Gastrocnemius medialis (tissue), 4 donors: ENCODE measurements around the gene SLC46A2. TPM values are rescaled to one million over a fixed set of nuclear protein-coding genes. Genes with fewer than 3 reads are reported as not detected.

Experiments
- ATAC-seq, 2 donors: fragments of 150-250 bp; one replicate each; pipeline ENCODE4 v1.9.1; 2016
- DNase-seq, 2 donors: peaks; one replicate each; pipeline ENCODE4 v3.0.0-alpha.2; 2019
- H3K27ac ChIP-seq, 4 donors: fragments of 200-600 bp; sonication (generic); 1 replicate in 1 of 4; 2 replicates in 3 of 4; pipeline ENCODE4 v1.5.1; 2016 to 2018; ENCODE audit warnings: mild to moderate bottlenecking in 2 of 4, moderate library complexity in 1 of 4
- H3K27me3 ChIP-seq, 3 donors: fragments of 200-600 bp; sonication (generic) in 2 of 3; 1 replicate in 1 of 3; 2 replicates in 2 of 3; pipeline versions ENCODE4 v1.5.1 to v1.6.0; 2016 to 2019; ENCODE audit warnings: mild to moderate bottlenecking in 1 of 3, moderate library complexity in 1 of 3
- H3K36me3 ChIP-seq, 2 donors: fragments of 200-600 bp; sonication (generic) in 1 of 2; one replicate each; pipeline ENCODE4 v1.5.1; 2017 to 2018
- H3K4me1 ChIP-seq, 2 donors: fragments of 200-600 bp; sonication (generic) in 1 of 2; one replicate each; pipeline ENCODE4 v1.5.1; 2016 to 2017; ENCODE audit warnings: mild to moderate bottlenecking in 2 of 2
- H3K4me3 ChIP-seq, 4 donors: fragments of 200-600 bp; sonication (generic) in 3 of 4; 1 replicate in 1 of 4; 2 replicates in 3 of 4; pipeline ENCODE4 v1.5.1; 2016 to 2019; ENCODE audit warnings: mild to moderate bottlenecking in 2 of 4
- H3K9me3 ChIP-seq, 3 donors: fragments of 200-600 bp; sonication (generic) in 2 of 3; 1 replicate in 1 of 3; 2 replicates in 2 of 3; pipeline ENCODE4 v1.5.1; 2016 to 2019
- POLR2A ChIP-seq, 2 donors: fragments of 450-650 bp; IDR thresholded peaks; one replicate each; pipeline ENCODE4 v1.6.1; 2017; ENCODE audit warnings: antibody characterized with exemption in 2 of 2, mild to moderate bottlenecking in 2 of 2, moderate library complexity in 2 of 2
- in situ Hi-C, 4 donors: fragments of 200-750 bp; cut with MboI; loops; one replicate each; pipeline versions ENCODE4 v1.15.0 to v1.8.0; 2017; ENCODE audit warnings: low sequenced_read_pairs in 4 of 4
- intact Hi-C: fragments of 100-400 bp; cut with DNase I; formaldehyde crosslinking; loops from one replicate; pipeline ENCODE4 v1.15.1; 2023; ENCODE audit warnings: low total_unique reads
- total RNA-seq, 4 donors: library from RNA; depleted of rRNA; stranded (reverse); fragments of >200 nt; gene quantifications; one replicate each; pipeline versions ENCODE4 v1.1.0 to v1.2.3, GENCODE V29; 2016
- TF ChIP-seq, protein P1 (sequence below), 5 experiments: fragments of 450-650 bp in 3 of 5; fragments of 200-600 bp in 2 of 5; sonication (generic) in 2 of 5; IDR thresholded peaks in 4 of 5; conservative IDR thresholded peaks in 1 of 5; 1 replicate in 4 of 5; 2 replicates in 1 of 5; pipeline ENCODE4 v1.5.1; 2016 to 2019; ENCODE audit warnings: antibody characterized with exemption in 5 of 5, mild to moderate bottlenecking in 3 of 5, moderate library complexity in 3 of 5

SLC46A2 gene
- total RNA-seq, 4 donors from 2014 or later: 0.13 TPM; not detected in 3

DNA sequence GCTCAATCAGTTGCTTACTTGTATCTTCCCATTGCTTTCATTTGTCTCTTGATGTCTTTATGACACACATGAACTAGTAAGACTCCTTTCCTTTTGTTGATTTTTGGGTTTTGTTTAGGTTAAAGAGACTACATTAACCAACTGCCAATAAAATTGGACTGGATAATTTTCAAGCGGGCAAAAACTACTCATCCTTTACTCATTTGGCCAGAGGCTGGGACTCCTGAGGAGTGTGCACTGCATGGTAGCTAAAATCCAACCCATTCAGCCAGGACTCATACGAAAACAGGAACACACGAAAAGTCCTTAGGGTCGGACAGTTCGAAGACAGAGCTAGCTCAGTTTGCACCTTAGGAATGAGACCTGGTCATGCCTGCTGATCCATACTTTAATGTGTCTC is 6.0 kb downstream of the SLC46A2 start:
- DNase-seq (no peak), ATAC-seq (no peak)

DNA sequence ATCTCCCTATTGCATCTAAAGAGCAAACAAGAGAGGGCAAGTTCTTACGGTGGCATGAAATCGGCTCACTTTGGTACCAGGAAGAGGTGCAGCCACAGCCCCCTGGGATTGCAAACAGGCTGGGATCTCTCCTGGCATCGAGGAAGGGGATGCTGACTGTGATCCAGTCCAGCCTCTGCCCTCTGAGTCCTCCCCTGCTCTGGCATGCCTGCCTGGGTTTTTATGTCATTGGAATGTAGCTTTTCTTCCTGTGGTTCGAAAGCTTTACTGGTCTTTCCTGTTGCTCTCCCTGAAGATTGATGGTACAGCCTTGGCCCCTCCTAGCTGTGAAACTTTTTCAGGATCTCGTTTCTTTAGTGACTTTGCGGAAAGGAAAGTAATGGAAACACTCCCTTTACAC is 6.6 kb downstream of the SLC46A2 start:
- intact Hi-C loops (no loop called here), in situ Hi-C loops (no loop called here)
- Histone ChIP-seq H3K27me3 (no peaks in the 10 kb centered on the region), H3K4me1 (no peaks in the 10 kb centered on the region), H3K36me3 (peaks cover 0 to 4% of the 10 kb centered on the region in 2 donors), H3K9me3 (no peaks in the 10 kb centered on the region), H3K4me3 (no peak overlapping the region), H3K27ac (no peak overlapping the region)
- TF ChIP-seq, protein P1, sequence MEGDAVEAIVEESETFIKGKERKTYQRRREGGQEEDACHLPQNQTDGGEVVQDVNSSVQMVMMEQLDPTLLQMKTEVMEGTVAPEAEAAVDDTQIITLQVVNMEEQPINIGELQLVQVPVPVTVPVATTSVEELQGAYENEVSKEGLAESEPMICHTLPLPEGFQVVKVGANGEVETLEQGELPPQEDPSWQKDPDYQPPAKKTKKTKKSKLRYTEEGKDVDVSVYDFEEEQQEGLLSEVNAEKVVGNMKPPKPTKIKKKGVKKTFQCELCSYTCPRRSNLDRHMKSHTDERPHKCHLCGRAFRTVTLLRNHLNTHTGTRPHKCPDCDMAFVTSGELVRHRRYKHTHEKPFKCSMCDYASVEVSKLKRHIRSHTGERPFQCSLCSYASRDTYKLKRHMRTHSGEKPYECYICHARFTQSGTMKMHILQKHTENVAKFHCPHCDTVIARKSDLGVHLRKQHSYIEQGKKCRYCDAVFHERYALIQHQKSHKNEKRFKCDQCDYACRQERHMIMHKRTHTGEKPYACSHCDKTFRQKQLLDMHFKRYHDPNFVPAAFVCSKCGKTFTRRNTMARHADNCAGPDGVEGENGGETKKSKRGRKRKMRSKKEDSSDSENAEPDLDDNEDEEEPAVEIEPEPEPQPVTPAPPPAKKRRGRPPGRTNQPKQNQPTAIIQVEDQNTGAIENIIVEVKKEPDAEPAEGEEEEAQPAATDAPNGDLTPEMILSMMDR (IDR thresholded peaks at IDR 0.05 in 4 of 5, conservative IDR thresholded peaks at IDR 0.05 in 1 of 5): no peak
- no peak for TF ChIP-seq POLR2A (IDR thresholded peaks at IDR 0.05)
- ATAC-seq: no peak
- no peak for DNase-seq

More for the DNA sequence above, 6.0 kb downstream of the SLC46A2 start:
- TF ChIP-seq, protein P1 (IDR thresholded peaks at IDR 0.05 in 4 of 5, conservative IDR thresholded peaks at IDR 0.05 in 1 of 5): no peak
- TF ChIP-seq POLR2A (IDR thresholded peaks at IDR 0.05): no peak
- in situ Hi-C loops: no loop called here
- Histone ChIP-seq H3K9me3 (no peaks in the 10 kb centered on the region), H3K27ac (no peak overlapping the region), H3K4me1 (no peaks in the 10 kb centered on the region), H3K27me3 (no peaks in the 10 kb centered on the region), H3K36me3 (peaks cover 0 to 4% of the 10 kb centered on the region in 2 donors), H3K4me3 (no peak overlapping the region)
- intact Hi-C loops: no loop called here

DNA sequence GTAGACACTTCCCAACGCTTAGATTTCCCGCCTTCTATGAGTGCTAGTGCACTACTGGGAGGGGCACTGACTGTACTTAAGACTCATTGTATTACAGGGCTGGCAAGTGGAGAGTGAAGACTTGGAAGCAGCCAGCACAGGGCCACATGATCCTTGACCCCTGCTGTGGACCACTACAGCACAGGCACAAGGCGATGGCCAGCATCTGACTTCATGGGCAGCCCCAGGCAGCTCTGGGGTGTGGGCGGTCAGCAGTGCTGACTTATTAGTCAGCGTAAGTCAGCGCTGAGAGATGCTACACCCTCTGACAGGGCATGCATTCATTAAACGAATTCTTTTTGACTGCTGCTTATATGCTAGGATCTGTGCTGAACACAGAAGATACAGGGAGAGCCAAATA is 9.3 kb downstream of the SLC46A2 start:
- no peak overlapping the region for H3K4me3 ChIP-seq
- H3K4me1 ChIP-seq: no peaks in the 10 kb centered on the region
- DNase-seq: no peak
- no peak for ATAC-seq
- intact Hi-C loops: no loop called here
- peaks cover 0 to 4% of the 10 kb centered on the region in 2 donors for H3K36me3 ChIP-seq
- H3K27me3 ChIP-seq: no peaks in the 10 kb centered on the region
- H3K27ac ChIP-seq: no peak overlapping the region
- in situ Hi-C loops: no loop called here
- no peak for TF ChIP-seq POLR2A (IDR thresholded peaks at IDR 0.05)
- TF ChIP-seq, protein P1 (IDR thresholded peaks at IDR 0.05 in 4 of 5, conservative IDR thresholded peaks at IDR 0.05 in 1 of 5): no peak
- H3K9me3 ChIP-seq: no peaks in the 10 kb centered on the region

DNA sequence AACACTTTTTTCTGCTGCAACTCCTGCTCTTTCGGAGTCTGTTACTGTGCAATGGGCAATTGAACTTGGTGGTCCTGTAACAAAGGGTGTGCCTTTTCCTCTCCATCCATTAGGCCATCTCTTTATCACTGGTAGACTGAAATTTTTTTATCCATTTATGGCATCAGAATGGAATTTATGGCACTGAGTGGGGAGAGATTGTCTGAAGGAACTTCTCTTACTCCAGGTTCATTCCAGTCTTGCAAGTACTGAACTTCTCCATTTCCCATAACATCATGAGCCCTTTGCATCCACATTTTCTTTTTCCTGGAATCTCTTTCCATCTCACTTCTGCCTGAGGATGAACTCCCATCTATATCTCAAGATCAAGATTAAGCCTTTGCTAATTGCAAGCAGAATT is 10.0 kb downstream of the SLC46A2 start:
- TF ChIP-seq POLR2A (IDR thresholded peaks at IDR 0.05): no peak
- TF ChIP-seq, protein P1 (IDR thresholded peaks at IDR 0.05 in 4 of 5, conservative IDR thresholded peaks at IDR 0.05 in 1 of 5): no peak
- no peaks in the 10 kb centered on the region for H3K27me3 ChIP-seq
- no peak overlapping the region for H3K27ac ChIP-seq
- H3K36me3 ChIP-seq: peaks cover 0 to 4% of the 10 kb centered on the region in 2 donors
- H3K9me3 ChIP-seq: no peaks in the 10 kb centered on the region
- no peaks in the 10 kb centered on the region for H3K4me1 ChIP-seq
- ATAC-seq (no peak), DNase-seq (no peak)
- in situ Hi-C loops (no loop called here), intact Hi-C loops (no loop called here)
- no peak overlapping the region for H3K4me3 ChIP-seq

DNA sequence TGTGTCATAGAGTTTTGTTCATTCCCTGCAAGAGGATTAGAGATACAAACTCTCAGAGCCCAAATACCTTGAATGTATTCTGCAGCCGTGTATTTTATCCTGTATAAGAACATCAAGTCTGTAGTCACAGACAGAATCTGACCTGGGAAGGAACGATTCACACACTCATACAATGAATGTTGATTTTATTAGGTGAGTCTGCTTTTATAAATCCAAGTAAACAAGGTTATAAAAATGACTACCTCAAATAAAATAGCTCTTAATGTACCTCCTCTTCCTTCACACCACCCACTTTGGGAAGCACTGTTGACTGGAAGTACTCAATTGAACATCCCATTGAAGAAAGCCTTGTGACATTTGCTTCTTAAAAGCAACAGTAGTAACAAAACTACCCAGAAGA is 11.9 kb downstream of the SLC46A2 start:
- Histone ChIP-seq H3K36me3 (peaks cover 0 to 4% of the 10 kb centered on the region in 2 donors), H3K27ac (no peak overlapping the region), H3K4me1 (no peaks in the 10 kb centered on the region), H3K4me3 (no peak overlapping the region), H3K9me3 (no peaks in the 10 kb centered on the region), H3K27me3 (no peaks in the 10 kb centered on the region)
- TF ChIP-seq POLR2A (IDR thresholded peaks at IDR 0.05): no peak
- TF ChIP-seq, protein P1 (IDR thresholded peaks at IDR 0.05 in 4 of 5, conservative IDR thresholded peaks at IDR 0.05 in 1 of 5): no peak
- in situ Hi-C loops (no loop called here), intact Hi-C loops (no loop called here)
- DNase-seq (no peak), ATAC-seq (no peak)
